Sigmoid colon (tissue), 7 donors: ENCODE results near the gene CNPY3. TPM values are rescaled to one million over a fixed set of nuclear protein-coding genes. Genes with fewer than 3 reads are reported as not detected.
"Not testable (repeated sequence)": the region's sequence is repeated elsewhere in the genome, so short reads cannot be mapped to it uniquely, and the experiment has no call there.

Experiments used
- DNase-seq: peaks from one replicate; pipeline ENCODE4 v3.0.0-alpha.2; 2019
- H3K27ac ChIP-seq, 4 donors: fragments of 200-600 bp; sonication (generic); one replicate each; pipeline ENCODE4 v1.5.1; 2016 to 2019; ENCODE audit warnings: mild to moderate bottlenecking in 1 of 4
- H3K27me3 ChIP-seq, 3 donors: fragments of 200-600 bp; sonication (generic); one replicate each; pipeline ENCODE4 v1.5.1; 2019; ENCODE audit warnings: mild to moderate bottlenecking in 1 of 3
- H3K36me3 ChIP-seq, 4 donors: fragments of 200-600 bp; sonication (generic); one replicate each; pipeline ENCODE4 v1.5.1; 2016 to 2019
- H3K4me1 ChIP-seq, 4 donors: fragments of 200-600 bp; sonication (generic); one replicate each; pipeline ENCODE4 v1.5.1; 2017 to 2019
- H3K4me3 ChIP-seq, 4 donors: fragments of 200-600 bp; sonication (generic); one replicate each; pipeline ENCODE4 v1.5.1; 2017 to 2019; ENCODE audit warnings: mild to moderate bottlenecking in 2 of 4, moderate library complexity in 1 of 4
- H3K9me3 ChIP-seq, 4 donors: fragments of 200-600 bp in 3 of 4; sonication (generic) in 3 of 4; one replicate each; pipeline versions ENCODE4 v1.5.1 to v1.6.1; 2013 to 2019
- CTCF ChIP-seq, 4 experiments: fragments of 450-650 bp in 3 of 4; fragments of 200-600 bp in 1 of 4; IDR thresholded peaks; one replicate each; pipeline ENCODE4 v1.5.1; 2016 to 2019; ENCODE audit warnings: antibody characterized with exemption in 4 of 4, mild to moderate bottlenecking in 3 of 4, moderate library complexity in 2 of 4
- EP300 ChIP-seq, 4 donors: sonication (generic); formaldehyde crosslinking; IDR thresholded peaks; one replicate each; pipeline ENCODE4 v1.6.1; 2017; ENCODE audit warnings: antibody characterized with exemption in 4 of 4
- POLR2A ChIP-seq, 2 donors: fragments of 450-650 bp; IDR thresholded peaks; one replicate each; pipeline ENCODE4 v1.6.1; 2016; ENCODE audit warnings: antibody characterized with exemption in 2 of 2, mild to moderate bottlenecking in 2 of 2, moderate library complexity in 2 of 2
- POLR2AphosphoS5 ChIP-seq, 4 donors: sonication (generic); formaldehyde crosslinking; IDR thresholded peaks; one replicate each; pipeline ENCODE4 v1.6.1; 2017; ENCODE audit warnings: antibody characterized with exemption in 4 of 4
- WGBS, 2 donors: extraction: QIAGEN DNeasy Blood & Tissue Kit; methylation state at CpG; one replicate each; pipeline ENCODE4 v1.1.7; 2013; 5-methylcytosine and 5-hydroxymethylcytosine counted together
- intact Hi-C: fragments of 100-400 bp; cut with DNase I; formaldehyde crosslinking; loops from one replicate; pipeline ENCODE4 v1.15.1; 2023
- polyA plus RNA-seq, 3 donors: library from polyadenylated mRNA; stranded (reverse); fragments of 200-250 nt; gene quantifications; one replicate each; pipeline ENCODE4 v1.2.3, GENCODE V29; 2013
- total RNA-seq, 4 donors: library from RNA; depleted of rRNA; stranded (reverse); fragments of >200 nt; gene quantifications; one replicate each; pipeline ENCODE4 v1.1.0, GENCODE V29; 2016
- donor health status: healthy with polysubstance abuse.
- donor health status: Bipolar disorder and iron deficiency.
- donor health status: healthy.

The CNPY3 gene
- total RNA-seq, result 10 to 100 TPM; 22.8 to 24.9 (median 24.1) TPM
- 10 to 100 TPM; 11.8 to 37.5 (median 12.6) TPM for polyA plus RNA-seq

DNA sequence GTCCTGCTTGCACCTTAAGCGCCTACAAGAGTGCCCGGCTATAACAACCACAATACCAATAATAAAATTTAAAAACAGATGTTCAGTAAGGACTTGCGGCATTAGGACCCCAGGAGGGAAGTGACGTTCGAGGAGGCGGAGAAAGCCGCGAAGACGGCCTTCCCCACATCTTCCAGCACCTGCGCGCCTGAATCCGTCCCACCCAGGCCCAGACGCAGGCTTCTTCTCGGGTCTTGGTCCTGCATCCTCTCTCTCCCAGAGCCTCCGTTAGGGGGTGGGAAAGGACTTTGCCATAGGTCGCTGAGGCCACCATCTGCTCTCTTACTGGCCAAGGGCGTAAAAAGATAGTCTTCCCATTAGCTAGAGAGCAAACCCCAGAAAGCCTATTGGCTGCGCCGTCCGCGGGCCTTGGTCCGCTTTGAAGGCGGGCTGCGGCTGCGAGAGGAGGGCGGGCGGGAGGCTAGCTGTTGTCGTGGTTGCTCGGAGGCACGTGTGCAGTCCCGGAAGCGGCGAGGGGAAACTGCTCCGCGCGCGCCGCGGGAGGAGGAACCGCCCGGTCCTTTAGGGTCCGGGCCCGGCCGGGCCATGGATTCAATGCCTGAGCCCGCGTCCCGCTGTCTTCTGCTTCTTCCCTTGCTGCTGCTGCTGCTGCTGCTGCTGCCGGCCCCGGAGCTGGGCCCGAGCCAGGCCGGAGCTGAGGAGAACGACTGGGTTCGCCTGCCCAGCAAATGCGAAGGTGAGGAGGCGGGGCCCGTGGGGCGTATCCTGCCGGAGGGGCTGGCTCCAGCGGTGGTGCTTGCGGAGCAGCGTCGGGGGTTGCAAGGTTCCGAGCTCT is at the start of gene CNPY3:
CNPY3 (plus strand) TSS at position 495 of the 835 bp plus-strand sequence; CDS start at position 586, 91 bp downstream.
- Histone ChIP-seq H3K4me1 (peaks cover 0 to 38% (median 34%) of the 10 kb centered on the region in 4 donors), H3K4me3 (peak within 1 kb of the TSS; percentile 72 to 85 (median 74)), H3K36me3 (peaks cover 0 to 3% (median under 1%) of the 10 kb centered on the region in 4 donors), H3K27ac (peak within 1 kb of the TSS; percentile 88 to 93 (median 90)), H3K9me3 (no peaks in the 10 kb centered on the region), H3K27me3 (peaks cover 0 to 8% (median 3%) of the 10 kb centered on the region in 3 donors)
- 0% methylated on average over 63 of the region's 63 CpGs for WGBS, 2 donors
- peak; percentile 98 for DNase-seq
- TF ChIP-seq CTCF (IDR thresholded peaks at IDR 0.05) (no peak), POLR2A (IDR thresholded peaks at IDR 0.05) (peak; percentile 33 to 47), POLR2AphosphoS5 (IDR thresholded peaks at IDR 0.05) (peak; percentile 37 to 71 (median 62))
- intact Hi-C loops, result loop anchor here (2.0 kb wide), 1 partner anchor 50 kb away; the partner anchor contains the start of gene PEX6

GRCh38 chr6:42880240-42880817 is 49.0 kb upstream of the CNPY3 start:
- not testable (repeated sequence) for DNase-seq, H3K27me3 ChIP-seq, H3K9me3 ChIP-seq
- Histone ChIP-seq H3K27ac (peak overlapping the region; percentile 87 to 92 (median 92)), H3K36me3 (peaks cover 19 to 38% (median 24%) of the 10 kb centered on the region in 4 donors), H3K4me3 (peak overlapping the region; percentile 54 to 71 (median 60)), H3K4me1 (peaks cover 0 to 40% (median 22%) of the 10 kb centered on the region in 4 donors)
- intact Hi-C loops, result loop anchor here (2.0 kb wide), 1 partner anchor 134 kb away; the partner anchor contains the start of gene TBCC
- 3 to 13% methylated on average over 25 of the region's 25 CpGs for WGBS, 2 donors

DNA sequence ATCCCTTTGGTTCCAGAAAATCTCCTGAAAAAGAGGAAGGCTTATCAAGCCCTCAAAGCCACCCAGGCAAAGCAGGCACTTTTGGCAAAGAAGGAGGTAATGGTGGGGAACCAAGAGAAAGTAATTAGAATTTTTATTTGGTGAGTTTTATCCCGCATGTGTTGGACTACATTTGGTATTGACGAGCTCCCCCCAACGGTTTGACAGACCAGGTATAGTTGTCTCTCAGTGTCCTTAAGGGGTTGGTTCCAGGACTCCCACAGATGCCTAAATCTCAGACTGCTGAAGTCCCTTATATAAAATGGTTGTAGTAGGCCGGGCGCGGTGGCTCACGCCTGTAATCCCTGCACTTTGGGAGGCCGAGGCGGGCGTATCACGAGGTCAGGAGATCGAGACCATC is 48.4 kb upstream of the CNPY3 start:
- intact Hi-C loops, result loop anchor here (2.0 kb wide), 1 partner anchor 134 kb away; the partner anchor contains the start of gene TBCC
- not testable (repeated sequence) for H3K9me3 ChIP-seq, DNase-seq, H3K27me3 ChIP-seq
- 68 to 86% methylated on average over 12 of the region's 12 CpGs for WGBS, 2 donors
- H3K4me3 ChIP-seq, result peak overlapping the region in 3 of 4 donors; percentile 54 to 71 (median 55)
- H3K4me1 ChIP-seq, result peaks cover 0 to 40% (median 22%) of the 10 kb centered on the region in 4 donors
- H3K27ac ChIP-seq, result peak overlapping the region; percentile 87 to 92 (median 92)
- peaks cover 24 to 43% (median 30%) of the 10 kb centered on the region in 4 donors for H3K36me3 ChIP-seq

DNA sequence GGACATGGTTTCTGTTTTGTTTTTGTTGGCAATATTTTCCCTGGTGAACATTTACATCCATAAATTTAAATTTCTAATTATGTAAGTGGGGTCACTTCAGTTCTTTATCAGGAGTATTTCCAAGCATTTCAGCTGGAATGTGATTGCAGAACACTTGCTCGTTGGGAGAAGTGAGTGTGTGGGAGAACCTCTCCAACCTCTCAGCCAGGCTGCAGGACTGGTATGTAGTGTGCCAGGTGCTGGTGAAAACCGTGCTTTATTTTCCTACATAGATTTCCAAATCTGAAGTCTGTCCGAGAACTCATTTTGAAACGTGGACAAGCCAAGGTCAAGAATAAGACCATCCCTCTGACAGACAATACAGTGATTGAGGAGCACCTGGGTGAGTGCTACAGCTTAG is 43.6 kb upstream of the CNPY3 start:
- H3K4me1 ChIP-seq, result peaks cover 0 to 31% (median 20%) of the 10 kb centered on the region in 4 donors
- no peaks in the 10 kb centered on the region for H3K9me3 ChIP-seq
- intact Hi-C loops, result no loop called here
- no peaks in the 10 kb centered on the region for H3K27me3 ChIP-seq
- no peak overlapping the region for H3K4me3 ChIP-seq
- no peak for DNase-seq
- H3K36me3 ChIP-seq, result peaks cover 28 to 70% (median 36%) of the 10 kb centered on the region in 4 donors
- H3K27ac ChIP-seq, result no peak overlapping the region
- TF ChIP-seq CTCF (IDR thresholded peaks at IDR 0.05) (no peak), EP300 (IDR thresholded peaks at IDR 0.05) (no peak), POLR2AphosphoS5 (IDR thresholded peaks at IDR 0.05) (no peak), POLR2A (IDR thresholded peaks at IDR 0.05) (no peak)
- WGBS, 2 donors, result 79 to 89% methylated on average over 4 of the region's 4 CpGs

DNA sequence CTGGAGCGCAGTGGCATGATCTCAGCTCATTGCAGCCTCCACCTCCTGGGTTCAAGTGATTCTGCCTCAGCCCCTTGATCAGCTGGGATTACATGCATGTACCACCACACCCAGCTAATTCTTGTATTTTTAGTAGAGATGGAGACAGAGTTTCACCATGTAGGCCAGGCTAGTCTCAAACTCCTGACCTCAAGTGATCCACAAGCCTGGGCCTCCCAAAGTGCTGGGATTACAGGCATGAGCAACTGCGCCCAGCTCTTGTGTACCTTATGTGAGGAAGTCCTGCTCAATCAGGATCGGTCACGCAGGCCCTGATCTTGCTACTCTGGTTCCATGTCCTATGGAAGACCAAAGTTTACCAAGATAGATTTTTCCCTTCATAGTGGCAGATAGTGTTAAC is 41.1 kb upstream of the CNPY3 start:
- DNase-seq, H3K4me3 ChIP-seq, intact Hi-C loops, H3K27me3 ChIP-seq, H3K27ac ChIP-seq, H3K9me3 ChIP-seq: not testable (repeated sequence)
- peaks cover 26 to 54% (median 31%) of the 10 kb centered on the region in 4 donors for H3K36me3 ChIP-seq
- 86 to 97% methylated on average over 4 of the region's 4 CpGs for WGBS, 2 donors
- H3K4me1 ChIP-seq, result peaks cover 0 to 15% (median 9%) of the 10 kb centered on the region in 4 donors

GRCh38 chr6:42889815-42890214 is 39.5 kb upstream of the CNPY3 start:
- Histone ChIP-seq H3K36me3 (peaks cover 11 to 37% (median 15%) of the 10 kb centered on the region in 4 donors), H3K9me3 (no peaks in the 10 kb centered on the region), H3K4me1 (peaks cover 0 to 15% (median 9%) of the 10 kb centered on the region in 4 donors), H3K27me3 (no peaks in the 10 kb centered on the region), H3K27ac (peak overlapping the region; percentile 84 to 97 (median 93)), H3K4me3 (peak overlapping the region in 3 of 4 donors; percentile 56 to 97 (median 74))
- no peak for DNase-seq
- TF ChIP-seq POLR2AphosphoS5 (IDR thresholded peaks at IDR 0.05), result no peak
- WGBS, 2 donors, result 54 to 56% methylated on average over 4 of the region's 4 CpGs
- intact Hi-C loops, result no loop called here
